Vagina (tissue), 2 donors: ENCODE results near the gene TCF4.

Source experiments
- CTCF ChIP-seq, 3 experiments: fragments of 450-650 bp in 2 of 3; fragments of 200-600 bp in 1 of 3; sonication (generic) in 1 of 3; IDR thresholded peaks; one replicate each; pipeline ENCODE4 v1.5.1; 2017 to 2019; ENCODE audit warnings: antibody characterized with exemption in 3 of 3, mild to moderate bottlenecking in 2 of 3, moderate library complexity in 2 of 3
- POLR2A ChIP-seq, 2 donors: fragments of 450-650 bp; IDR thresholded peaks; one replicate each; pipeline ENCODE4 v1.6.1; 2017; ENCODE audit warnings: antibody characterized with exemption in 2 of 2, mild to moderate bottlenecking in 2 of 2, moderate library complexity in 2 of 2

- no peak for TF ChIP-seq CTCF (IDR thresholded peaks at IDR 0.05)
- TF ChIP-seq POLR2A (IDR thresholded peaks at IDR 0.05), result no peak
Observed at GRCh38 chr18:55592572-55592971, 4.6 kb upstream of the TCF4 start.
